BE2C (cell line): ENCODE results near the gene FOXK2.
A peak's percentile ranks its signal among the peaks of the same experiment; 100 is the strongest.
"Not testable (repeated sequence)": the region's sequence is repeated elsewhere in the genome, so short reads cannot be mapped to it uniquely, and the experiment has no call there.

ENCODE experiments used
- DNase-seq: peaks from one replicate; pipeline ENCODE4 v3.0.0-alpha.2; 2020
- H3K27me3 ChIP-seq: fragments of 250-450 bp; sonication (Bioruptor Pico); 2 replicates; pipeline ENCODE4 v1.5.1; 2020; ENCODE audit warnings: mild to moderate bottlenecking
- H3K36me3 ChIP-seq: fragments of 250-450 bp; sonication (Bioruptor Pico); 2 replicates; pipeline ENCODE4 v1.5.1; 2020; ENCODE audit warnings: mild to moderate bottlenecking
- H3K4me1 ChIP-seq: fragments of 250-450 bp; sonication (Bioruptor Pico); 2 replicates; pipeline ENCODE4 v1.5.1; 2020
- H3K4me3 ChIP-seq: 2 replicates; pipeline ENCODE4 v1.5.1; 2011; ENCODE audit warnings: low read depth, low read length
- H3K9me3 ChIP-seq: fragments of 250-450 bp; sonication (Bioruptor Pico); 2 replicates; pipeline ENCODE4 v1.5.1; 2020
- TF ChIP-seq, protein P1 (sequence below): IDR thresholded peaks from 2 replicates; pipeline ENCODE4 v1.5.1; 2012; ENCODE audit warnings: mild to moderate bottlenecking, low read depth, low read length

The FOXK2 gene

DNA sequence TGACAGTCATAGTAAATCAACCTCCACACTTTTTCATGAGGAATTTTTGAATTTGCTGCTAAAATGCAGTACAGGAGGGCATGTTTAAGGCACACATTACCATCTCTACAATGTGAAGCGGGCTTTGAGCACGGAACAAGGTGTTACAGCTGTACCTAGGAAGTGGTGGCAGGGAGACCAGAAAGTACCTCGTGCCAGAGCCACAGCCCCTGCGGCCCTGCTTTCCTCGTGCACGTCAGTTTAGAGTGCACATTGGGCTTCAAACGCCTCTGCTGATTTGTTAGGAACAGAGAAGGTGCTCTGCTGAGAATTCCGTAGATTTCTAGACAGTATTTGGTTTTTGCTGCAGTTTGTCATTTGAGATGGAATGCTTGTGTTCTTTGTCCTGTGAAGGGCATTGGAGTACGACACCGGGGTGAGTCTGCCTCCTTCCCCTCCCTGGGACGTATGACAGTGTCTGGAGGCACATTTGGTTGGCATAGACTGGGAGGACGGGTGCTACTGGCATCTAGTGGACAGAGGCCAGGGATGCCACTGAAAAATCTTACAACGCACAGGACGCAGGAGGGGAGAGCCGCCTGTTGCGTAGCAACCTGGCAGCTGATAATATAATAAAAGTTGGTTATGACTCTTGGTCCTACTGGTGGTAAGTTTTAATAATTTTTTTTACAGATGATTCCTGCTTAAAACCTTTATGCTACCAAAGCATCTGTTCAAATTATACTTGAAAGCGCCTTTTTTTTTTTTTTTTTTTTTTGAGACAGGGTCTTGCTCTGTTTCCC is 9.1 kb downstream of the FOXK2 start:
- Histone ChIP-seq H3K4me1 (peaks cover 12% of the 10 kb centered on the region), H3K27me3 (no peaks in the 10 kb centered on the region), H3K9me3 (no peaks in the 10 kb centered on the region), H3K4me3 (peak overlapping the region; percentile 21; the same call in 1 of the 2 replicates), H3K36me3 (no peaks in the 10 kb centered on the region; the same call in none of the 2 replicates)
- peak; percentile 76 for DNase-seq
- TF ChIP-seq, protein P1, sequence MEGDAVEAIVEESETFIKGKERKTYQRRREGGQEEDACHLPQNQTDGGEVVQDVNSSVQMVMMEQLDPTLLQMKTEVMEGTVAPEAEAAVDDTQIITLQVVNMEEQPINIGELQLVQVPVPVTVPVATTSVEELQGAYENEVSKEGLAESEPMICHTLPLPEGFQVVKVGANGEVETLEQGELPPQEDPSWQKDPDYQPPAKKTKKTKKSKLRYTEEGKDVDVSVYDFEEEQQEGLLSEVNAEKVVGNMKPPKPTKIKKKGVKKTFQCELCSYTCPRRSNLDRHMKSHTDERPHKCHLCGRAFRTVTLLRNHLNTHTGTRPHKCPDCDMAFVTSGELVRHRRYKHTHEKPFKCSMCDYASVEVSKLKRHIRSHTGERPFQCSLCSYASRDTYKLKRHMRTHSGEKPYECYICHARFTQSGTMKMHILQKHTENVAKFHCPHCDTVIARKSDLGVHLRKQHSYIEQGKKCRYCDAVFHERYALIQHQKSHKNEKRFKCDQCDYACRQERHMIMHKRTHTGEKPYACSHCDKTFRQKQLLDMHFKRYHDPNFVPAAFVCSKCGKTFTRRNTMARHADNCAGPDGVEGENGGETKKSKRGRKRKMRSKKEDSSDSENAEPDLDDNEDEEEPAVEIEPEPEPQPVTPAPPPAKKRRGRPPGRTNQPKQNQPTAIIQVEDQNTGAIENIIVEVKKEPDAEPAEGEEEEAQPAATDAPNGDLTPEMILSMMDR = peak; percentile 83

GRCh38 chr17:82529914-82530300 is 10.4 kb downstream of the FOXK2 start:
- H3K4me1 ChIP-seq = peaks cover 8% of the 10 kb centered on the region
- TF ChIP-seq, protein P1 = no peak
- no peaks in the 10 kb centered on the region; the same call in 1 of the 2 replicates for H3K36me3 ChIP-seq
- H3K27me3 ChIP-seq = no peaks in the 10 kb centered on the region
- DNase-seq = no peak
- no peaks in the 10 kb centered on the region for H3K9me3 ChIP-seq
- no peak overlapping the region for H3K4me3 ChIP-seq

DNA sequence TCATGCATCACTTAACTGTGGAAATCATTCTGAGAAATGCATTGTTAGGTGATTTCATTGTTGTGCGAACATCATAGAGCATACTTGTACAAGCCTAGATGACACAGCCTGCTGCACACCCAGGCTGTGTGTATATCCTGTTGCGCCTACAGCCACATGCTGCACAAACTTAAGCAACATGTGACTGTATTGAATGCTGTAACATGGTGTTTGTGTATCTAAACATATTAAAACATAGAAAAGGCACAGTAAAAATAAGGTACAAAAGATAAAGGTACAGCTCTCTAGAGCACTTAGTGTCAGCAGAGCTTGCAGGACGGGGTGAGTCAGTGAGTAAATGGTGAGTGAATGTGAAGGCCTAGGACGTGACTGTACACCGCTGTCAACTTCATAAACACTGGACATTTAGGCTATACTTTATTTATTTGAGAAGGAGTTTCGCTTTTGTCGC is 11.9 kb downstream of the FOXK2 start:
- Histone ChIP-seq H3K27me3 (no peaks in the 10 kb centered on the region), H3K4me1 (peaks cover 13% of the 10 kb centered on the region), H3K36me3 (no peaks in the 10 kb centered on the region), H3K4me3 (no peak overlapping the region), H3K9me3 (no peaks in the 10 kb centered on the region)
- TF ChIP-seq, protein P1 = no peak
- DNase-seq = no peak

DNA sequence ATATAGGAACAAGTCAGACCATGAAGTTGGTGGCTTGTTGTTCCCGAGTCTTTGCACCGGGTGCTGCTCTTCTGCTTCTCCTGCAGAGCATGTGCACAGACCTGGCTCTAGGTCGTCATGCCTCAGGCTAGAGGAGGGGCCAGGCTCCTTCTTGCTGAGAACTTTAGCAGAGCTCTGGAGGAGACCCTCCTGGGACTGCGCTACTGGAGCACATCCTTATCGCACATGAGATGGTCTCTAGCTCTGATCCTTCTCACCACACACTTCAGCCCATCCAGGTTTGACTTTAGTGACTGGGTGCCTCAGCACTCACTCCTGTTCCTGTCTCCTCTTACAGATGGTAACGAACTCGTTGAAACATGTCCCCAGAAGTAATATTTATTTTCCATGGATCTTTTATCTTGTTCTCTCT is 14.9 kb downstream of the FOXK2 start:
- Histone ChIP-seq H3K9me3 (no peaks in the 10 kb centered on the region), H3K4me1 (peaks cover 8% of the 10 kb centered on the region), H3K36me3 (no peaks in the 10 kb centered on the region), H3K27me3 (no peaks in the 10 kb centered on the region), H3K4me3 (no peak overlapping the region)
- peak; percentile 75 for DNase-seq
- TF ChIP-seq, protein P1 = peak; percentile 13; the same call in 1 of the 2 replicates

- peaks cover 8% of the 10 kb centered on the region for H3K4me1 ChIP-seq
- 0 out of 2 replicates have a peak, but pooled peaks cover 3% of the 10 kb centered on the region for H3K36me3 ChIP-seq
- no peaks in the 10 kb centered on the region for H3K9me3 ChIP-seq
- H3K4me3 ChIP-seq = no peak overlapping the region
- TF ChIP-seq, protein P1 = no peak
- H3K27me3 ChIP-seq = no peaks in the 10 kb centered on the region
- peak; percentile 28 for DNase-seq
Observed at GRCh38 chr17:82536512-82537201, 17.1 kb downstream of the FOXK2 start.

DNA sequence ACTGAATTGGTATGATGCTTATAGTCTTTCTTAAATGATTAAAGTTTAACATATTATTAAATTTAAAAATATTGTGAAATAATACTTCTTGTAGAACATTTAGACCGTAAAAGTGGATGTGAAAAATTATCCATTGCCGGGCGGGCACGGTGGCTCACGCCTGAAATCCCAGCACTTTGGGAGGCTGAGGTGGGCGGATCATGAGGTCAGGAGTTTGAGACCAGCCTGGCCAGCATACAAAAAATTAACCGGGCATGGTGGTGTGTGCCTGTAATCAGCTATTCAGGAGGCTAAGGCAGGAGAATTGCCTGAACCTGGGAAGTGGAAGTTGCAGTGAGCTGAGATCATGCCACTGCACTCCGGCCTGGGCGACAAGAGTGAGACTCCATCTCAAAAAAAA is 17.7 kb downstream of the FOXK2 start:
- not testable (repeated sequence) for H3K4me3 ChIP-seq, H3K9me3 ChIP-seq, H3K4me1 ChIP-seq, DNase-seq, H3K36me3 ChIP-seq, H3K27me3 ChIP-seq

- not testable (repeated sequence) for H3K36me3 ChIP-seq, H3K9me3 ChIP-seq, H3K4me1 ChIP-seq, H3K4me3 ChIP-seq, H3K27me3 ChIP-seq, DNase-seq
Observed at GRCh38 chr17:82539076-82539475, 19.5 kb downstream of the FOXK2 start.
